GM19351 (cell line): ENCODE data around the gene MRPL23.

Source experiments
- ATAC-seq: cut with Tn5 transposase; IDR thresholded peaks from one replicate; pipeline ENCODE4 v1.9.1; 2021; ENCODE audit warnings: mild to moderate bottlenecking, moderate library complexity; ENCODE audit not compliant: unreplicated experiment

The MRPL23 gene

GRCh38 chr11:1952806-1953482 lies 5.8 kb downstream of the MRPL23 start:
- no peak for ATAC-seq

GRCh38 chr11:1953489-1954266 lies 6.5 kb downstream of the MRPL23 start:
- peak; percentile 51 for ATAC-seq

GRCh38 chr11:1958367-1958766 lies 11.2 kb downstream of the MRPL23 start:
- ATAC-seq, result no peak

- ATAC-seq, result no peak
Observed at GRCh38 chr11:1959786-1960185, 12.7 kb downstream of the MRPL23 start.

- no peak for ATAC-seq
Observed at GRCh38 chr11:1963864-1964263, 16.7 kb downstream of the MRPL23 start.

- no peak for ATAC-seq
Observed at GRCh38 chr11:1964348-1964747, 17.2 kb downstream of the MRPL23 start.

- ATAC-seq, result no peak
Observed at GRCh38 chr11:1964955-1965354, 17.8 kb downstream of the MRPL23 start.

- no peak for ATAC-seq
Observed at GRCh38 chr11:1966531-1966930, 19.4 kb downstream of the MRPL23 start.

GRCh38 chr11:1967641-1968225 lies 20.6 kb downstream of the MRPL23 start:
- ATAC-seq, result no peak

GRCh38 chr11:1968454-1969002 lies 21.4 kb downstream of the MRPL23 start:
- ATAC-seq, result no peak

GRCh38 chr11:1969035-1969434 lies 21.9 kb downstream of the MRPL23 start:
- ATAC-seq, result no peak

- ATAC-seq, result no peak
Observed at GRCh38 chr11:1969776-1970175, 22.6 kb downstream of the MRPL23 start.

- no peak for ATAC-seq
Observed at GRCh38 chr11:1970956-1971355, 23.8 kb downstream of the MRPL23 start.

GRCh38 chr11:1975185-1975584 lies 28.1 kb downstream of the MRPL23 start:
- ATAC-seq, result no peak

- no peak for ATAC-seq
Observed at GRCh38 chr11:1978720-1979473, 31.8 kb downstream of the MRPL23 start.

GRCh38 chr11:1979607-1980006 lies 32.5 kb downstream of the MRPL23 start:
- no peak for ATAC-seq

- ATAC-seq, result no peak
Observed at GRCh38 chr11:1982873-1983600, 35.9 kb downstream of the MRPL23 start.

- no peak for ATAC-seq
Observed at GRCh38 chr11:1983601-1983961, 36.4 kb downstream of the MRPL23 start.

GRCh38 chr11:1987024-1987423 lies 39.9 kb downstream of the MRPL23 start:
- ATAC-seq, result no peak

GRCh38 chr11:1988174-1988573 lies 41.0 kb downstream of the MRPL23 start:
- ATAC-seq, result no peak
